ENCODE measurements around the gene AFAP1L1. TPM values are rescaled to one million over a fixed set of nuclear protein-coding genes. Genes with fewer than 3 reads are reported as not detected.

The AFAP1L1 gene
- total and polyA plus RNA-seq, 9 of the 15 experiments (the other 6 are each of a cell fraction or from before 2014, with no cell fraction given): 0.01 to 0.12 (median 0.03) TPM; not detected in 4

DNA sequence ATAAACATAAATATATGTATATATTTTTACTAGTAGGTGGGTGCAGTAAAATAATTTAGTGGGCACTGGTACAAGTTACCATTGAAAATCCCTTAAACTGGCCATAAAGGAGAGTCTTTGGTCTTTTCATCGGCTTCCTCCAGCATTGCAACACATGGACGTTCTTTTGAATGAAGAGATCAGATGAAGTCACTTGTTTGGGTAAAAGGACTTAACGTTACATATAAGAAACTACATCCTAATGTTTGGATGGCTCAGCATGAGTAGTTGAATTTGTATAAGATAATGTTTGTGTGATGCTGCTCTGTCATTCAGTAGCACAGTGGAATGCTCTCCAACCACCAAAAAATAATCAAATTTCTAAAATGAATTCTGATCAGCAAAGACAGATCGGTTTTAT is 31.6 kb downstream of the AFAP1L1 start:
- POLR2A ChIA-PET: interaction anchor here (1.1 kb wide), 1 partner anchor 18 kb away, joined by 6 read pairs; no protein-coding TSS in a partner anchor
- H3K4me2 ChIP-seq (ENCODE audit: insufficient read depth, low read length): no peak overlapping the region
- H2AFZ ChIP-seq (ENCODE audit: low read depth, low read length): no peak overlapping the region
- H3K9me1 ChIP-seq (ENCODE audit: control insufficient read depth, insufficient read depth, low read length): no peaks in the 10 kb centered on the region
- DNase-seq (ENCODE audit: extremely low read depth in 1 of 4, low spot score in 3 of 4): no peak
- H3K27ac ChIP-seq (ENCODE audit: extremely low read depth, low read depth, low read length): no peak overlapping the region
- no TSS peak for BruUV-seq (replicated peaks)
- intact Hi-C loops (cut with micrococcal nuclease): no loop called here
- no peak for FAIRE-seq
- no peaks in the 10 kb centered on the region for H3K36me3 ChIP-seq (ENCODE audit: control insufficient read depth, insufficient read depth, low read length)
- peaks cover 45 to 71% of the 10 kb centered on the region in 2 experiments; a peak in 4 of 5 replicates for H3K27me3 ChIP-seq (ENCODE audit: control insufficient read depth in 2 of 2, insufficient read depth in 2 of 2, low read length in 2 of 2)
- peaks cover 0 to 8% of the 10 kb centered on the region in 2 experiments; a peak in 1 of 5 replicates for H3K4me1 ChIP-seq (replicated peaks in 1 of 2; ENCODE audit: control insufficient read depth in 2 of 2, insufficient read depth in 2 of 2, low read length in 2 of 2)
- no peak for ATAC-seq
- no peak overlapping the region for H3K9ac ChIP-seq (ENCODE audit: insufficient read depth in 1 of 2, low read depth in 2 of 2, low read length in 2 of 2)
- H3K79me2 ChIP-seq (ENCODE audit: control insufficient read depth, insufficient read depth, low read length): no peaks in the 10 kb centered on the region
- H3K4me3 ChIP-seq: no peak overlapping the region
- WGBS (ENCODE audit: insufficient coverage, low coverage, missing lambda C conversion rate): 13% methylated on average over 4 of the region's 4 CpGs
- peaks cover 5% of the 10 kb centered on the region; the same call in 1 of the 2 replicates for H4K20me1 ChIP-seq (replicated peaks; ENCODE audit: control insufficient read depth, insufficient read depth, low read length)
- no peaks in the 10 kb centered on the region for H3K9me3 ChIP-seq (replicated peaks; ENCODE audit: control insufficient read depth, insufficient read depth, low read depth, low read length)
- CTCF ChIA-PET (ENCODE audit: low intra/inter-chr PET ratio): no interaction called here
- in situ Hi-C loops (cut with MboI): no loop called here
- TF ChIP-seq, protein P1, sequence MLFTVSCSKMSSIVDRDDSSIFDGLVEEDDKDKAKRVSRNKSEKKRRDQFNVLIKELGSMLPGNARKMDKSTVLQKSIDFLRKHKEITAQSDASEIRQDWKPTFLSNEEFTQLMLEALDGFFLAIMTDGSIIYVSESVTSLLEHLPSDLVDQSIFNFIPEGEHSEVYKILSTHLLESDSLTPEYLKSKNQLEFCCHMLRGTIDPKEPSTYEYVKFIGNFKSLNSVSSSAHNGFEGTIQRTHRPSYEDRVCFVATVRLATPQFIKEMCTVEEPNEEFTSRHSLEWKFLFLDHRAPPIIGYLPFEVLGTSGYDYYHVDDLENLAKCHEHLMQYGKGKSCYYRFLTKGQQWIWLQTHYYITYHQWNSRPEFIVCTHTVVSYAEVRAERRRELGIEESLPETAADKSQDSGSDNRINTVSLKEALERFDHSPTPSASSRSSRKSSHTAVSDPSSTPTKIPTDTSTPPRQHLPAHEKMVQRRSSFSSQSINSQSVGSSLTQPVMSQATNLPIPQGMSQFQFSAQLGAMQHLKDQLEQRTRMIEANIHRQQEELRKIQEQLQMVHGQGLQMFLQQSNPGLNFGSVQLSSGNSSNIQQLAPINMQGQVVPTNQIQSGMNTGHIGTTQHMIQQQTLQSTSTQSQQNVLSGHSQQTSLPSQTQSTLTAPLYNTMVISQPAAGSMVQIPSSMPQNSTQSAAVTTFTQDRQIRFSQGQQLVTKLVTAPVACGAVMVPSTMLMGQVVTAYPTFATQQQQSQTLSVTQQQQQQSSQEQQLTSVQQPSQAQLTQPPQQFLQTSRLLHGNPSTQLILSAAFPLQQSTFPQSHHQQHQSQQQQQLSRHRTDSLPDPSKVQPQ (CRISPR knock-in tag; IDR thresholded peaks at IDR 0.05; ENCODE audit: borderline replicate concordance): no peak
- TF ChIP-seq TRIM28 (IDR thresholded peaks at IDR 0.05): no peak
- TF ChIP-seq ZNF324 (CRISPR knock-in tag; IDR thresholded peaks at IDR 0.05): no peak
- TF ChIP-seq MYC (IDR thresholded peaks at IDR 0.05; ENCODE audit: low read depth, low read length): no peak
- no peak for TF ChIP-seq MYC (CRISPR knock-in tag; IDR thresholded peaks at IDR 0.05; ENCODE audit: borderline replicate concordance, low read depth)
- TF ChIP-seq NFE2L1 (tag; IDR thresholded peaks at IDR 0.05; ENCODE audit: borderline replicate concordance, low read depth): no peak
- TF ChIP-seq, protein P2, sequence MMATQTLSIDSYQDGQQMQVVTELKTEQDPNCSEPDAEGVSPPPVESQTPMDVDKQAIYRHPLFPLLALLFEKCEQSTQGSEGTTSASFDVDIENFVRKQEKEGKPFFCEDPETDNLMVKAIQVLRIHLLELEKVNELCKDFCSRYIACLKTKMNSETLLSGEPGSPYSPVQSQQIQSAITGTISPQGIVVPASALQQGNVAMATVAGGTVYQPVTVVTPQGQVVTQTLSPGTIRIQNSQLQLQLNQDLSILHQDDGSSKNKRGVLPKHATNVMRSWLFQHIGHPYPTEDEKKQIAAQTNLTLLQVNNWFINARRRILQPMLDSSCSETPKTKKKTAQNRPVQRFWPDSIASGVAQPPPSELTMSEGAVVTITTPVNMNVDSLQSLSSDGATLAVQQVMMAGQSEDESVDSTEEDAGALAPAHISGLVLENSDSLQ (IDR thresholded peaks at IDR 0.05): no peak
- TF ChIP-seq LEF1 (IDR thresholded peaks at IDR 0.05): no peak
- TF ChIP-seq, protein P3, sequence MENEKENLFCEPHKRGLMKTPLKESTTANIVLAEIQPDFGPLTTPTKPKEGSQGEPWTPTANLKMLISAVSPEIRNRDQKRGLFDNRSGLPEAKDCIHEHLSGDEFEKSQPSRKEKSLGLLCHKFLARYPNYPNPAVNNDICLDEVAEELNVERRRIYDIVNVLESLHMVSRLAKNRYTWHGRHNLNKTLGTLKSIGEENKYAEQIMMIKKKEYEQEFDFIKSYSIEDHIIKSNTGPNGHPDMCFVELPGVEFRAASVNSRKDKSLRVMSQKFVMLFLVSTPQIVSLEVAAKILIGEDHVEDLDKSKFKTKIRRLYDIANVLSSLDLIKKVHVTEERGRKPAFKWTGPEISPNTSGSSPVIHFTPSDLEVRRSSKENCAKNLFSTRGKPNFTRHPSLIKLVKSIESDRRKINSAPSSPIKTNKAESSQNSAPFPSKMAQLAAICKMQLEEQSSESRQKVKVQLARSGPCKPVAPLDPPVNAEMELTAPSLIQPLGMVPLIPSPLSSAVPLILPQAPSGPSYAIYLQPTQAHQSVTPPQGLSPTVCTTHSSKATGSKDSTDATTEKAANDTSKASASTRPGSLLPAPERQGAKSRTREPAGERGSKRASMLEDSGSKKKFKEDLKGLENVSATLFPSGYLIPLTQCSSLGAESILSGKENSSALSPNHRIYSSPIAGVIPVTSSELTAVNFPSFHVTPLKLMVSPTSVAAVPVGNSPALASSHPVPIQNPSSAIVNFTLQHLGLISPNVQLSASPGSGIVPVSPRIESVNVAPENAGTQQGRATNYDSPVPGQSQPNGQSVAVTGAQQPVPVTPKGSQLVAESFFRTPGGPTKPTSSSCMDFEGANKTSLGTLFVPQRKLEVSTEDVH (IDR thresholded peaks at IDR 0.05; ENCODE audit: low read depth, partially characterized antibody): no peak
- TF ChIP-seq, protein P4, sequence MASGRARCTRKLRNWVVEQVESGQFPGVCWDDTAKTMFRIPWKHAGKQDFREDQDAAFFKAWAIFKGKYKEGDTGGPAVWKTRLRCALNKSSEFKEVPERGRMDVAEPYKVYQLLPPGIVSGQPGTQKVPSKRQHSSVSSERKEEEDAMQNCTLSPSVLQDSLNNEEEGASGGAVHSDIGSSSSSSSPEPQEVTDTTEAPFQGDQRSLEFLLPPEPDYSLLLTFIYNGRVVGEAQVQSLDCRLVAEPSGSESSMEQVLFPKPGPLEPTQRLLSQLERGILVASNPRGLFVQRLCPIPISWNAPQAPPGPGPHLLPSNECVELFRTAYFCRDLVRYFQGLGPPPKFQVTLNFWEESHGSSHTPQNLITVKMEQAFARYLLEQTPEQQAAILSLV (tag; IDR thresholded peaks at IDR 0.05): no peak
- TF ChIP-seq SIX5 (IDR thresholded peaks at IDR 0.05; ENCODE audit: borderline replicate concordance in 1 of 2, insufficient read depth in 1 of 2, low read depth in 1 of 2, low read length in 2 of 2): no peak

All from K562 (cell line).